ENCODE data around the gene APBA2.

Gene APBA2

GRCh38 chr15:29119847-29120246 is 234.1 kb downstream of the APBA2 start:
- no peak for DNase-seq (ENCODE audit: low read depth in 2 of 2)

- no peak for DNase-seq (ENCODE audit: low read depth in 2 of 2)
Observed at GRCh38 chr15:29120593-29121368, 235.0 kb downstream of the APBA2 start.

GRCh38 chr15:29121369-29121656 is 235.5 kb downstream of the APBA2 start:
- no peak for DNase-seq (ENCODE audit: low read depth in 2 of 2)

GRCh38 chr15:29121907-29122306 is 236.1 kb downstream of the APBA2 start:
- DNase-seq (ENCODE audit: low read depth in 2 of 2) = no peak

- no peak for DNase-seq (ENCODE audit: low read depth in 2 of 2)
Observed at GRCh38 chr15:29122506-29122905, 236.7 kb downstream of the APBA2 start.

- no peak for DNase-seq (ENCODE audit: low read depth in 2 of 2)
Observed at GRCh38 chr15:29123171-29123570, 237.4 kb downstream of the APBA2 start.

GRCh38 chr15:29123991-29124390 is 238.2 kb downstream of the APBA2 start:
- no peak for DNase-seq (ENCODE audit: low read depth in 2 of 2)

GRCh38 chr15:29124581-29125381 is 239.0 kb downstream of the APBA2 start:
- no peak for DNase-seq (ENCODE audit: low read depth in 2 of 2)

- no peak for DNase-seq (ENCODE audit: low read depth in 2 of 2)
Observed at GRCh38 chr15:29125382-29126207, 239.8 kb downstream of the APBA2 start.

GRCh38 chr15:29126208-29126536 is 240.4 kb downstream of the APBA2 start:
- DNase-seq (ENCODE audit: low read depth in 2 of 2) = no peak

- no peak for DNase-seq (ENCODE audit: low read depth in 2 of 2)
Observed at GRCh38 chr15:29126821-29127461, 241.2 kb downstream of the APBA2 start.

- DNase-seq (ENCODE audit: low read depth in 2 of 2) = no peak
Observed at GRCh38 chr15:29127506-29128430, 242.0 kb downstream of the APBA2 start.

- DNase-seq (ENCODE audit: low read depth in 2 of 2) = no peak
Observed at GRCh38 chr15:29128671-29129070, 242.9 kb downstream of the APBA2 start.

GRCh38 chr15:29129221-29129620 is 243.4 kb downstream of the APBA2 start:
- no peak for DNase-seq (ENCODE audit: low read depth in 2 of 2)

- DNase-seq (ENCODE audit: low read depth in 2 of 2) = no peak
Observed at GRCh38 chr15:29129926-29130325, 244.2 kb downstream of the APBA2 start.

GRCh38 chr15:29130476-29130875 is 244.7 kb downstream of the APBA2 start:
- no peak for DNase-seq (ENCODE audit: low read depth in 2 of 2)

GRCh38 chr15:29130951-29131839 is 245.4 kb downstream of the APBA2 start:
- DNase-seq (ENCODE audit: low read depth in 2 of 2) = no peak

- DNase-seq (ENCODE audit: low read depth in 2 of 2) = no peak
Observed at GRCh38 chr15:29131840-29132420, 246.2 kb downstream of the APBA2 start.

- no peak for DNase-seq (ENCODE audit: low read depth in 2 of 2)
Observed at GRCh38 chr15:29132735-29133181, 247.0 kb downstream of the APBA2 start.

Measured in stimulated activated CD4-positive, alpha-beta T cell treated with anti-CD3 and anti-CD28 coated beads, Interleukin-1b, Interleukin-23, amount 100 ng/mL, for 1 hour (primary cell).